HG03196 (cell line): ENCODE data around the gene TMOD3.

Experiments
- ATAC-seq: cut with Tn5 transposase; IDR thresholded peaks from one replicate; pipeline ENCODE4 v1.9.1; 2021; ENCODE audit not compliant: unreplicated experiment

TMOD3 gene

DNA sequence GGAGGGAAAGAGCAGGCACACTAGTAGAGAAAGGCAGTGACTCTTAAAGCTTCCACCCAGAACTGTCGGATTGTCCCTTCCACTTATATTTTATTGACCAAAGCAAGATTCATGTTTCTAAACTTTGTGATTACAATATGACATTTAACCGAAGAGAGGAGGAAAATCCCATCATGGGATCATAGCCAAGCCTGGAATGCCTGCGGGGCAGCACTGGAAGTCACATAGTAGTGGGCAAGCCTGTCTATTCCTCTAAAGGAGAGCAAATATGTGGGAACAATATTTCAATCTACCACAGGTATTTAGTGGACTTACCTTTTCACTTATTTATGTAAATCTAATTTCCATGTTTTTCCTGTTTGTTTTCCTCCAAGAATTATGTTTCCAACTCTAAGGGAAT, 3.8 kb upstream of the TMOD3 start:
- ATAC-seq: no peak

- ATAC-seq: no peak
Measured at GRCh38 chr15:51828621-51829375, 655 bp upstream of the TMOD3 start.

DNA sequence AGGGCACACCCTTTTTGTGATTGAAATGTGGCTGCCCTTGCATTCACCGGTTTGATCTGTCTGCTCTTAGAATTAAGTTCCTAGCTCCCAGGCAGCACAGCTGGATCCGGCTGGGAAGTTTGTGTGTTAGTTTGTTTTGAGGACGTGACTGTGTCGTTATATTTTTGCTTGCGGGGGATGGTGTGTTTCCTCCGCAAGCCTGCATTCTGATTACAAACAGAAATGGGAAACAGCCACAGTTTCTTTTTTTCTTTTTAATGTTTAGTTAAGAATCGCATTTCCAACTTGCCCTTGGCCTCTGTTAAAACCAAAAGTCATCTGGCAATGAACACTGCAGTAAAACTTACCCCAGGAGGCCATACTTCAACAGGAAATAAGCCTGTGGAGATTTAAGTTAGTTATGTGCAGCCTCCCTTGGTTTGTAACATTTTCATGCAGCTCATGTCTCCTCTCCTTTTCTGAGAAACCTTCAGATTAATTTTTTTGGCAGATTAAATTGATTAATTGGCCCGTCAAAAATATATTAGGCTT, 888 bp downstream of the TMOD3 start:
- ATAC-seq: no peak

GRCh38 chr15:51833772-51834171, 4.3 kb downstream of the TMOD3 start:
- ATAC-seq: no peak

DNA sequence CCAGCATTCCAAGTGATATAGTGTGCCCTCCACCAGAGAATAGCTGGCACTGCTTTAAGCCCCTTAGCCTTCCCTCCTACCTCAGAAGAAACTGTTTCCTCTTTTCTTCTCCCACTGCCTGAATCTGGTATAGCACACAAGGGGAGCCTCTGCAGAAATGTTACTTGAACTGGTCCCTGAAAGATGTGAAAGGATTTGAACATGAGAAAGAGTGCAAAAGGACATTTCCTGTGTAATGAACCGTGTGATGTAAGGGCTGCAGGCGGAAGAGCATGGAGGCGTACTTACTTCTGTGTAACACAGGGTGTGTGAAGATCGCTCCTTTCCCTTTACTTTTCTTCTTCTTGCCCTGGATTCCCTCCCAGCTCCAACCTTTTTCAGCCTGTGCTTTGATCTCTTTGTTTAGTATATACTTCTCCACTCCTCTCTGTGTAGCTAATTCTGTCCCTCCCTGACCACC, 8.4 kb downstream of the TMOD3 start:
- no peak for ATAC-seq

DNA sequence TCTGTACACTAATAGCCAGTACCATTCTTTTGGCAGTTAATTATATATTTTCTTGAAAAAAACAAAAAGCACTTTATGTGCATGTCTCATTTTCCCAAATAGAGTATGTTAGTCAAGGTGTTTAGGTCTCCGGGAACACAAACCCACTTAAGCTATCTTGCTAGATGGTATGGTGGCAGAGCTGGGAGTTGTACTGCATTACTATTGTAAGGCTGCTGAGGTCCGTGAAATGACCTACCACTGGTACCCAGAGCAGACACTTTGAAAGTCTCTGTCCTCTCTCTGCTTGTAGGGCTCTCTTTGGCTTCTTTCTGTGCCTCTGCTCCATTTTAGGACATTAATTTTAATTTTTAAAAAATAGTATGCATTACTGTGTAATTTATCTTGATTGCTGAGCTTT, 8.8 kb downstream of the TMOD3 start:
- no peak for ATAC-seq

DNA sequence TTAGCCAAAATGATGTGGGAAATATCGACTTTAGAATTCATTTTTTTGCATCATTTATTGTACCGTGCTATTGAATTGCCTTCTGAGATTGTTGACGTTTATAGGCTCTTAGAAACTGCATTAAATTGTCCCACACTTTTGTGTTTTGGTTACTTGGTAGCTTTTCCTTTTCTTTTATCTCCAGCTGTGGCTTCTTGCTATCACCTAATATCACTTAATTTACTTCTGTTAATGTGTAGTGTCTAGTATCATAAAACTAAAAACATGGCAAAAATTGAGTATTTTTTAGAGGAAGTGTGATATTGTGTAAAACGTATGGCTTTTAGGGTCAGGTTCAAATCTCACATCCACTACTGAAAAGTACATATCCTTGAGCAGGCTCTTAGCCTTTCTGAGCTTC, 11.2 kb downstream of the TMOD3 start:
- no peak for ATAC-seq

GRCh38 chr15:51841406-51842040, 12.1 kb downstream of the TMOD3 start:
- no peak for ATAC-seq

- no peak for ATAC-seq
Measured at GRCh38 chr15:51842265-51842664, 12.8 kb downstream of the TMOD3 start.

DNA sequence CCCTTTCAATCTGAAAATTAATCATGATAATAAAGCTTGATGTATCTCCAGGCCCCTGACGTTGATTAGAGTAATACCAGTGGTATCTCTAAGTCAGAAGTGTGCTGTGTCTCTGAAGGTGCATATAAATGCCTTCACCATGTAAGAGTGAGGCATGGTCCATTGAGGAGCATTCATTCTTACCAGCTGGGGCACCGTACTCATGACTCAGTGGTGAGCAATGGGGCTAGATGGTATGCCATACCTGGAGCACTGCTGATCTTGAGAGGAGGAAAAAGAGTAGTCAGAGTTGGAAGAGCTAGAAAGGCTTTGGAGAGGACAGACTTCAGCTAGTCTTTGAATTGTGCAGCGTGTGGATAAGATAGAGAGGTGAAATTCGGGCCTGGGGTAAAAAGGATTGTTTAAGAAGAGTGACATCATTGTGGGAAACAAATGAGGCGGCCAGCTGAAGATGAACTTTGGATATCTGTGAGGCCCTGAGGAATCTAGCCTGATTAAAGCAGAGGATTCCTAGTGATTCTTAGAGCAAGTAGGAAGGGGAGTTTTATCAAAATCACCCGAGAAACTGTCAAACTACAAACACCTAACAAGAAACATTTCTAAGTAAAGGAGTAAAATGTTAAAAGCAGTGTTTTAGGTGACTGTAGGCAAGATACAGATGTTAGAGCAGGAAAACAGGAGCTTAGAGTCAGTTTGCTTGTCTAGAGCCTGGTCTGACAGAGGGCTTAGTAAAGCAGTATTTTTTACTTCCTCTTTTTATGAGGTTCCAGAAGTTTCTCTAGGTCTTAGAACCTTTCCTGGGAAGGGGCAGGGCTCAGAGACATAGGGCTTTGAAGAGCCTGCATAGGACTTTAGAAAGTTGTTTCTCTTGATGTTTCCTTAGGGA, 13.6 kb downstream of the TMOD3 start:
- no peak for ATAC-seq

- no peak for ATAC-seq
Measured at GRCh38 chr15:51844747-51845426, 15.4 kb downstream of the TMOD3 start.

- no peak for ATAC-seq
Measured at GRCh38 chr15:51846066-51846462, 16.6 kb downstream of the TMOD3 start.

DNA sequence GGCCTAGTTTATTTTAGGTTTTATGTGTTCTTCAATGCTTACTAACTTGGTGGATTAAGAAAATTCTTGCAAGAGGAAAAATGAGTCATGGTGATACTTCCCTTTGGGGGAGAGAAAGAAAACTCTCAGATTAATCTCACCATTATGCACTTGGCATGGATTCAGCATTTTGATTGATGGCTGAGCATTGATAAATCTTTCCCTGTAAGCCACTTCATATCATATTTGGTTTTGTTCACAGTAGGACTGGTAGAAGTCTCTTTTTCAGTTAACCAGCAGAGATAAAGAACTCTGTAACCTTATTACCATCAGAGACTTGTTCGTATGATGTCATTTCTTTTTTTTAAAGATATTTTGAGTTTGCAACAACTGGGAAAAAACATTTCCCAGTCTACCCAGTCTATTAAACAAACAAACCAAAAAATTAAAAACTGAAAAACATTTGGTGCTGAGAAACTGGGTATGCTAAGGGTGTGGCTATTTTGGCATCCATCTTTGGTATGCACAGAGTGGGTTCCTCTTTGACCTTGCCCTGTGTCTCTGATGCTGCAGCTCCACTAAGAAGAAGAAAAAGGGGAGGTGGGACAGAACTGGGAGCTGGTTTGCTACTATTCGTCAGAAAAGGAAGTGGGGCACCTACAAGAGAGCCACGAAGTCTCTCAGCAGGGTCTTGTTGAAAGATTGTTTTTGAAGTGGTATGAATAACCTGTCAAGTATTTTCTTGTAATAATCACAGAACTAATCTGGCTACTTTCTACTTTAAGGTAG, 17.2 kb downstream of the TMOD3 start:
- no peak for ATAC-seq

- ATAC-seq: no peak
Measured at GRCh38 chr15:51848811-51849210, 19.4 kb downstream of the TMOD3 start.

DNA sequence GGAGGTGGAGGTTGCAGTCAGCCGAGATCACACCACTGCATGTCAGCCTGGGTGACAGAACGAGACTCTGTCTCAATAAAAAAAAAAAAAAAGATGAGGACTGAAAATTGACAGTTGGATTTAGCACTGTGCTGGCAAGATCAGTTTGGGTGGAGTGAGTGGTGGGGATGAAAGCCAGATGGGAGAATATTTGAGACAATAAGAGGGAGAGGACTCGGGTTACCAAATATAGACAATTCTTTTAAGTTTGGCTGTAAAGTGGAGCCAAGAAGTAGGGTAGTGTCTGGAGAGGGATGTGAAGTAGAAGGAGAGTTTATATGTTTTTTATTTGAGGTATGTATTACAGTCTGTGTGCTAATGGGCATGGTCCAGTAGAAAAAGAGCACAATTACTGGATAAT, 20.4 kb downstream of the TMOD3 start:
- no peak for ATAC-seq

- ATAC-seq: no peak
Measured at GRCh38 chr15:51853998-51854397, 24.5 kb downstream of the TMOD3 start.

DNA sequence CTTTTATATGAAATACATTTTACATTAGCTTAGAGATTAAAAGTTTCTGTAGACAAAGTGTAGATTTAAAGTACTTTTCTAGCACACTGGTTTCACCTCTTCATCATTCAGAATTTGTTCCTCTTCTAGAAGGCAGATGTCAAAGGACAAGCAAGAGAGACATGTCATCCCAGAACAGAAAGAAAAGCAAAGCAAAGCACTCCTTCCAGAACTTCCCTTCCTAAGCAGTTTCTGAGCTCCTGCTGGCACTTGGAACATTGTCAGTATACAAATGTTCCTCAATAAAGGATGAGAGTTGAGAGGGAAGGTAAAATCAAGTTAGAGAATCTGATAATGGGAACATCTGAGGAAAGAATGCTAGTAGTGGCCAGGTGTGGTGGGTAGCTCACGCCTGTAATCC, 26.2 kb downstream of the TMOD3 start:
- ATAC-seq: no peak

- ATAC-seq: no peak
Measured at GRCh38 chr15:51856714-51857380, 27.4 kb downstream of the TMOD3 start.

GRCh38 chr15:51861557-51862359, 32.3 kb downstream of the TMOD3 start:
- ATAC-seq: no peak
